ENCODE results near the gene SF3A2. TPM values are rescaled to one million over a fixed set of nuclear protein-coding genes. Genes with fewer than 3 reads are reported as not detected.

Gene SF3A2
- total RNA-seq, 1 donor from 2014 or later, result 72.8 TPM

DNA sequence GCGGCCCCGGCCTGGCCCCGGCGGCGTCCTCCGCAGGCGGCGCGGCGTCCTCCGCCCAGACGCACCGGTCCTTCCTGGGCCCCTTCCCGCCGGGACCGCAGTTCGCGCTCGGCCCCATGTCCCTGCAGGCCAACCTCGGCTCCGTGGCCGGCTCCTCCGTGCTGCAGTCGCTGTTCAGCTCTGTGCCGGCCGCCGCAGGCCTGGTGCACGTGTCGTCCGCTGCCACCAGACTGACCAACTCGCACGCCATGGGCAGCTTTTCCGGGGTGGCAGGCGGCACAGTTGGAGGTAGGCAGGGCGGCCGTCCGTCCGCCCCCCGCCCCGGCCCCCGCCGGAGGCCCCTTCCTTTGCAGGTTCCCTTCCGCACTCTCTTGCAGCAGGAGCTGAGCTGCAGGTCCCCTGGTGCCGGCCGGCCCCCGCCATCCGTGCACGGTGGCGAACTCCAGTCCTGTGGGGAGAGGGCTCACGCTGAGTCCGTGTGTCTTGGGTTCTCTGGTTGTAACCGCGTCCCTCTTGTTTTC is 9.7 kb upstream of the SF3A2 start:
- DNase-seq (ENCODE audit: low spot score), result no peak

GRCh38 chr19:2227415-2228156 is 9.0 kb upstream of the SF3A2 start:
- DNase-seq (ENCODE audit: low spot score), result no peak

DNA sequence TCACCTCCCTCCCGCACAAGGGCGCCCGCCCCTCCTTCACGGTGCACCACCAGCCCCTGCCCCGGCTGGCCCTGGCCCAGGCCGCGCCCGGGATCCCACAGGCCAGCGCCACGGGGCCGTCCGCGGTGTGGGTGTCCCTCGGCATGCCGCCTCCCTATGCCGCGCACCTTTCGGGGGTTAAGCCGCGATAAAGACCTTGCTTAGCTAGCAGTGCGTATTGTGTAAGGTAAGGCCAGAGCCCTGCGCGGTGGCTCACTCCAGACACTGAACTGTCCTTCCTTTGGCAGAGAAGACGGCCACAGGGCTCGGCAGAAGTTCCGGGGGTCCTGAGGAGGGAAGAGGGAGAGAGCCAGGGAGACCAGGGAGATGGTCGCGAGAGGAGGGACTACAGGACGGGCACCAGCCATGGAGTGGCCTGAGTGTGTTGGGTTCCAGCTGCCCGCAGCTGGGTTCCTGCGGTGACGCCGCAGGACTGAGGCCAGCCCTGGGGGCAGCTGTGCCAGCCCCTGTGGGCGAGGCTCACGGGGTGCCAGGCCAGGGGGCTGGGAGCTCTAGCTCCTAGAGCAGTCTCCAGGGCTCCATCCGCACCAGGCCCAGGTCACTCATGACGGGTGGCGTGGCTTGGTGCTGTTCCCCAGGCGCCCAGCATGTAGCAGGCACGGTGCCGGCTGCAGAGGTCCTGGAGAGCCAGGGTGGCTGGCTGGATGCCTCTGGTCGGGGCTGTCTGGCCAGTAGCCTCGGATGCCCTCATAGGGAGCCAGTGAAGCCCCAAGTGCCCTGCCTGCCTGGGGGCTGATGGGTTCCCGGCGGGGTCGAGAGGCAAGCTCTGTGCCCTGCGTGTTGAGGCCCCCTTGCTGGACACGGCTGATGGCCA is 8.2 kb upstream of the SF3A2 start:
- DNase-seq (ENCODE audit: low spot score), result no peak

DNA sequence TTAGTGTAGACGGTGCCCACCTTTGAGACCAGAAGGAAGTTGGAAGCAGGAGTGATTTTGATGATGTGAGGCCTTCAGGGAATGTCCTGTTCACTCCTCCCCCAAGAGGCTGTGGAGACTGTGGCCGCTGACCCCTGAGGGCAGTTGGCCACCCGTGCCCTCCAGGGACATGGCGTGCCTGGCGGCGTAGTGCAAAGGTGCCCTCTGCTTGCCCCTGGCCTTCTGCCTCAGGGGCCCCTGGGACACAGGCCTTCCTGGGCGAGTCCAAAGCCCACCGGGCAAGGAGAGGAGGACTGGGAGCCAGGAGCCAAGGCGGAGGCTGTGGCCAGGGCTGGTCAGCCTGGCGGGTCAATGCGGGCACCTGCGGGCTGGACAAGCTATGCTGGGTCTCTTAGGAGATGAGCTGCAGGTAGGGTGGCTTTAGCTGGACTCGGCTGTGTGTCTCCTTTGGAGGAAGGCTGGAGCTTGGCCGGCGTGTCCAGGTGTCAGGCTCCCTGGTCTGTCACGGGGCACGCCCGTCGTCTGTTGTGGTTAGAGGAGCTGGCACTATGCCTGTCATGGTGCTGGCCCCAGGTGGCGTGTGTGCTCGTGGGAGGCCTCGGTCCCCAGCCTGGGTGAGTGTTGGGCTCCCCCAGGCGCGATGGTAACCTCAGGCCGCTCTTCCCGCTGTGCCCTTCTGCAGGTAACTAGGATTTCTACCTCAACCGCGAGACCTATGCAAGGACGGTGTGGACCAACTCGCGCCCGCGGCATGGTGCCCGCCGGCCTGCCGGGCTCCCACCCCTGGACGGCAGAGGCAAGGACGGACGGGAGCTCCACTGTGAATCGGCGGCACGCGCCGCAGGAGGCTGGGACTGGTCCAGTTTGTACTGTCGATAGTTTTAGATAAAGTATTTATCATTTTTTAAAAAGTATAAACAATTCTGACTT is 7.3 kb upstream of the SF3A2 start:
- DNase-seq (ENCODE audit: low spot score), result no peak

GRCh38 chr19:2230033-2230531 is 6.5 kb upstream of the SF3A2 start:
- no peak for DNase-seq (ENCODE audit: low spot score)

DNA sequence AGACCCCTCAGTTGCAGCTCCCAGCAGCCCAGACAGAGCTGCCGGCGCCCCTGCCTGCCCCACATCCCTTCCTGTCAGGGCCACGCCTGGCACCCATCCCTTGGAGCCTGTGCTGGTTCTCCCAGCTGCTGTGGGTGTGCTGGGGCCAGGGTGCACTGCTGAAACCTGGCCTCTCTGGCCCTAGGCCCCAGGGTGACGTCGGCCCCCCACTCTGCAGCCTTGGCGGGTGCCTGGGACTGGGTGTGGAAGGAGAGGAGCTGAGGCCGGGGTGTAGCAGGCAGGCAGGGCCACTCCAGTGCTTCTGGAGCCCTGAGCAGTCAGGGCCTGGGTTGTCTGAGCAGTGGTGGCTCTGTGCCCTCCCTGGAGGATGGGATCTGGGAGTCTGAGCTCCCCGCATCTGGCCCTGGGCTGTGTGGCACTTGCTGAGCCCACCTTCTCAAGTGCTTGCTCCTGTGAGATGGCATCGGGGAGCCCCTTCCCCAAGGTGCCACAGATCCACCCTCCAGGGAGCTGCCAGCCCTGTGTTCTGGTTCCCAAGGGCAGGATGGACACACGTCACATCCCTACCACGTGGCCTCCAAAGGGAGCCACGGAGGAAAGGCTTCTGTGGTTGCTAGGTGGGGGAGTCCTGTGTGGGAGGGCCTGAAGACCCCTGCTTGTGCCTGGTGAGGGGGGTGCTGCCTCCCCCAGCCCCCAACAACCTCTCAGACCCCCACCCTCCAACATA is 5.7 kb upstream of the SF3A2 start:
- no peak for DNase-seq (ENCODE audit: low spot score)

DNA sequence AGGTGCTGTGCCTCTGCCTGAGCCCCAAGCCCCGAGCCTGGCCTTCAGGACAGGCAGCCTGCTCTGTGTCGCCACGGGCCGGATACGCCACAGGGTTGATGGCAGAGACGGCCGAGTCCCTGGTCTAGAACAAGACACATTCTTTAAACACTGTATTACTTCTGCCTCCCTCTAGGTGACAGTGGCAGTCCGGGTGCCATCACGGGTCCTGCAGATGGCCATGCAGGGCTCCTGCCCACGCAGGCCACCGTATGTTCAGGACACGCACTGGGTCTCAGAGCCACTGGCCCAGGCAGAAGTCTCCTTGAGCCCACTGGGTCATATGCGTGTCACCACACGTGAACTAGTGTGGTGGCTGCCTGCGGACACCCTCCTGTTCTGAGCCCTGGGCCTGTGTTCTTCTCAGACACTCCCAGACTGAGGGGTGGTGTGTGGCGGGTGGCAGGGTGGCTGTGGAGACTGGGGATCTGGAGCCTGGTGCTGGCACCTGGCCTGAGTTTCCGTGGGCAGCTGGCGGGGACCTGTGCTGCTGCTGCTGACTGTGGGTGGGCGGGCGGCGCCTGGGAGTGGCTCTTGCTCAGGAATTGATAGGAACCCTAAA is 4.9 kb upstream of the SF3A2 start:
- DNase-seq (ENCODE audit: low spot score), result no peak

DNA sequence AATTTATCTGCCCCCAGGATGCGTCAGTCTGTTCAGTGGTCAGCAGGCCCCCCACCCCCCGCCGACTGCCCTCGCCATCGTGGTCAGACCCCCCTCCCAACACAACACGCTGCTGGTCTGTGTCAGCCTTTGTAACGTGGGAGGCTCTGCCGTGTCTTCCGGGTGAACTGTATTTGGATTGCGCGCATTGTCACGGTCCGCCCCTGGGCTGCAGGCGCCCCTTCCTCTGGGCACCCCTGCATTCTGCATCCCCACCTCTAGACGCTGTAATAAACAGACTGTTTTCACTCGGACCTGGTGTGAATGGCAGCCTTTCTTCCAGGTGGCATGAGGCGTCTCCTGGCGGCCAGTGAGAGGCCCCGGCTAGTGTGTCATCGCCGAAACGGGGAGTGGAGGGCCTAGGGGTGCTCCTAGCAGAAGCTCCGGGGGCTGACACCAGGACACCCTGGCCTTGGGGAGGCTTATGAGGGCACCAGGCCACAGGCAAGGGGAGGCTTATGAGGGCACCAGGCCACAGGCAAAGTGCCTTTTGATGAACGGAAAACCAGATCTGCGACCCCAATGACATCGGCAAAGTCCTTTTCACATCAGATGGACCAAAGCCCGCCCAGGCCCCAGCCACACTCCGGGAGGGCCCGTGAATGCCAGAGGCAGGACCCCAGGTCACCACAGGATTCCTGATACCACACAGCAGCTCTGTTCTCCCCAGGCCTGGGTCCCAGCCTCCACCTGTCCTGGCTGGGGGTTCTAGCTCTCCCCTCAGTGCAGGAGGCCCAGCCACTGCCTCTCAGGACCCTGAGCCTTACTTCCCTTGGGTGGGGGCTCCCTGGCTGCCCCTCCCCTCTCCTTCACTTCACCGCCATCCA is 4.1 kb upstream of the SF3A2 start:
- no peak for DNase-seq (ENCODE audit: low spot score)

GRCh38 chr19:2233601-2234280 is 2.9 kb upstream of the SF3A2 start:
- DNase-seq (ENCODE audit: low spot score), result no peak

- no peak for DNase-seq (ENCODE audit: low spot score)
Observed at GRCh38 chr19:2234996-2235380, 1.6 kb upstream of the SF3A2 start.

- DNase-seq (ENCODE audit: low spot score), result peak; percentile 51
Observed at GRCh38 chr19:2235381-2236063, 1.1 kb upstream of the SF3A2 start.

DNA sequence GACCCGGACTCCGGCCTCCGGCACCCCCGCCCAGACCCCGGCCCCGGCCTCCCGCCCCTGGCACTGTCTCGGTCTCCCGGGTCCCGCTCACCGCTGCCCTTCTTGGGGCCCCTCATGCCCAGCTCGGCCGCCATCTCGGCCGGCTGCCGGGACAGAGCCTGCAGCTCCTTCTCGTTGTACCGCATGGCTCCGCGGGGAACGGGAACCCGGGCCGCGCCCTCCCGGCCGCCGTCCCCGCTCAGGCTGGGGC is 635 bp upstream of the SF3A2 start:
- no peak for DNase-seq (ENCODE audit: low spot score)

- no peak for DNase-seq (ENCODE audit: low spot score)
Observed at GRCh38 chr19:2237051-2237868, 636 bp downstream of the SF3A2 start.

DNA sequence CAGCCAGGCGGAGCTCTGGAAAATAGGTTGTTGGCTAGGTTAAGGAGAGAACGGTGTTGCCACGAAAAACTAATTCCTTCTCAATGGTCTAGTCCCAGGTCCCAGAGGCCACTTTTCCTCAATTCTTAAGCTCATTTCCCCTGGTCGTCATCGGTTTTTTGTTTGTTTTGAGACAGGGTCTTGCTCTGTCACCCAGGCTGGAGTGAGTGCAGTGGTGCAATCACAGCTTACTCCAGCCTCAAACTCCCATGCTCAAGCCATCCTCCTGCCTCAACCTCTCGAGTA is 1.2 kb downstream of the SF3A2 start:
- no peak for DNase-seq (ENCODE audit: low spot score)

- DNase-seq (ENCODE audit: low spot score), result no peak
Observed at GRCh38 chr19:2239173-2239572, 2.5 kb downstream of the SF3A2 start.

DNA sequence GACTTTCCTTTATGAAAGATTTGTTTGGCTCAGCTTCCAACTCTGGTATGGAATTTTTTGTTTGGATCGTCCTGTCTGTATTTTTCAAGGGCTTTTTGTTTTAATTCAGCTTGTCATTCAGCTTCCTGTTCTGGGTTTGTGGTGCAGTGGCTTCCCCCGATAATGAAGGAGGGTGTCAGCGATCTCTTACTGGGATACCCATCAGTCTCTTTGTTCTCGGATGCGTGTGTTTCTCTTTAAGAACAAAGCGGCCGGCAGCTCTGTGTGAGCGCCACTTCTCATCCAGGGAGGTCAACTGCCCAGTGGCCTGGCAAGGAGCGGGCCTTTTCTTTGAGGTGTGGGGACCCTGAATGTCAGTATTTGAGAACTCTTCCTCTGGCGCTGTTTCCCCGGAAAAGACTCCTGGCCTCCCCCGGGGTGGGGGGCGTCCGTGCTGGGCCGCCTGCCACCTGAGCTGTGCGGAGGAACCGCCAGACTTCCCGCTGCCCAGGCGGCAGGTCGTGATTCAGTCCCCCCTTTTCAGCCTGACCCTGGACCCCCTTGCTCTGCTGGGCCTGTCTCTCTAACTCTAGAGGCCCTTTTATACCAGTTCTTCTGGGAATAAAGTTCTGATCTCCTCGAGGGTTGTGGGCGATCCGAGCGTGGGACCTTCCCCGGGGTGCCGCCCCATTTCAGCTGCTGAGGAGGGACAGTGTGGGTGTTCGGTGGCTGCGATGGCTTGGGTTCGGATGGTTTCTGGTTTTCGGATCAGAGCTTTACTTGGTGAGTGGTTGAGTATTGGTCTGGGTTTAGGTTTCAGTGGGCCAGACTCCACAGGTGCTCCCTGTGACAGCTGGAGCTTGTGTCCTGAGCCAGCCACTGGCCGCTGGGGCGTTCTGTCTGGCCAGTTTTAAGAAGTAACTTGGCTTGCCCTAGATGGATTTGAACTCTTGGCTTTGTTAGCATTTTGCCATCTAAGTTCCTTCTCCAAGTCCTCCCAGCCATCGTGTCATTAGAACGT is 3.4 kb downstream of the SF3A2 start:
- no peak for DNase-seq (ENCODE audit: low spot score)
